Activated CD4-positive, alpha-beta T cell treated with anti-CD3 and anti-CD28 coated beads, Interleukin-2, amount 50 U/mL, for 4 hours (primary cell): ENCODE data around the gene SLC12A8.

Experiments used
- DNase-seq, 2 experiments: peaks; one replicate each; pipeline ENCODE4 v3.0.0-alpha.2; 2020

Gene SLC12A8

GRCh38 chr3:125136966-125137357 is 75.6 kb downstream of the SLC12A8 start:
- no peak for DNase-seq

- no peak for DNase-seq
Measured at GRCh38 chr3:125136515-125136914, 76.0 kb downstream of the SLC12A8 start.

- no peak for DNase-seq
Measured at GRCh38 chr3:125134952-125135351, 77.6 kb downstream of the SLC12A8 start.

GRCh38 chr3:125132815-125133214 is 79.7 kb downstream of the SLC12A8 start:
- no peak for DNase-seq

GRCh38 chr3:125129512-125129997 is 83.0 kb downstream of the SLC12A8 start:
- DNase-seq, result no peak

GRCh38 chr3:125128861-125129501 is 83.6 kb downstream of the SLC12A8 start:
- DNase-seq, result no peak

- no peak for DNase-seq
Measured at GRCh38 chr3:125126323-125126722, 86.2 kb downstream of the SLC12A8 start.

GRCh38 chr3:125125821-125126245 is 86.7 kb downstream of the SLC12A8 start:
- no peak for DNase-seq

- no peak for DNase-seq
Measured at GRCh38 chr3:125123451-125124305, 88.9 kb downstream of the SLC12A8 start.

GRCh38 chr3:125121246-125122010 is 91.1 kb downstream of the SLC12A8 start:
- no peak for DNase-seq

GRCh38 chr3:125120379-125121122 is 92.0 kb downstream of the SLC12A8 start:
- DNase-seq, result no peak

- DNase-seq, result no peak
Measured at GRCh38 chr3:125119752-125120378, 92.7 kb downstream of the SLC12A8 start.

GRCh38 chr3:125118600-125118999 is 93.9 kb downstream of the SLC12A8 start:
- DNase-seq, result no peak

GRCh38 chr3:125117631-125118191 is 94.8 kb downstream of the SLC12A8 start:
- no peak for DNase-seq

GRCh38 chr3:125116311-125117080 is 96.1 kb downstream of the SLC12A8 start:
- no peak for DNase-seq

- no peak for DNase-seq
Measured at GRCh38 chr3:125115640-125116039, 96.9 kb downstream of the SLC12A8 start.

- DNase-seq, result no peak
Measured at GRCh38 chr3:125112981-125113380, 99.6 kb downstream of the SLC12A8 start.

GRCh38 chr3:125110876-125111480 is 101.6 kb downstream of the SLC12A8 start:
- no peak for DNase-seq

GRCh38 chr3:125110016-125110875 is 102.3 kb downstream of the SLC12A8 start:
- DNase-seq, result no peak

- no peak for DNase-seq
Measured at GRCh38 chr3:125109536-125109925, 103.0 kb downstream of the SLC12A8 start.
